H1 (cell line): ENCODE measurements around the gene DPEP3. TPM values are rescaled to one million over a fixed set of nuclear protein-coding genes. Genes with fewer than 3 reads are reported as not detected.

Experiments used
- CTCF ChIA-PET: fragments of 300-600 bp; sonication (Branson Sonifier 250); formaldehyde crosslinking; loops from one replicate; lab custom pipeline; 2021; ENCODE audit not compliant: partially characterized antibody; lab: Charles Lee
- POLR2A ChIA-PET: fragments of 300-600 bp; sonication (Branson Sonifier 250); formaldehyde crosslinking; loops from one replicate; lab custom pipeline; 2021; ENCODE audit warnings: inconsistent platforms; ENCODE audit not compliant: partially characterized antibody; lab: Charles Lee
- DNase-seq, 2 experiments: peaks; one replicate each; pipeline versions ENCODE4 v3.0.0 to v3.0.0-alpha.2; 2010 to 2022; ENCODE audit warnings: low spot score in 2 of 2, low read depth in 1 of 2, mixed read lengths in 1 of 2
- FAIRE-seq: peaks from 2 replicates; lab custom pipeline; 2011; peaks lifted over from hg19 to GRCh38; lab: Jason Lieb, UNC
- H2AFZ ChIP-seq: 2 replicates; pipeline ENCODE4 v1.8.1; 2012; ENCODE audit warnings: low read length, inconsistent platforms
- H2AK5ac ChIP-seq: 2 replicates; pipeline ENCODE4 v1.6.1; 2013; ENCODE audit warnings: low read depth, low read length
- H2BK120ac ChIP-seq: replicated peaks from 2 replicates; pipeline ENCODE3; 2013; ENCODE audit warnings: low read depth, low read length, inconsistent platforms
- H2BK12ac ChIP-seq: 2 replicates; pipeline ENCODE4 v1.6.1; 2013; ENCODE audit warnings: low read depth, low read length
- H2BK15ac ChIP-seq: 2 replicates; pipeline ENCODE4 v1.6.1; 2013; ENCODE audit warnings: low read length
- H2BK20ac ChIP-seq: 2 replicates; pipeline ENCODE4 v1.6.1; 2013; ENCODE audit warnings: low read length
- H2BK5ac ChIP-seq: 2 replicates; pipeline ENCODE4 v1.6.1; 2013; ENCODE audit warnings: low read depth, low read length
- H3K14ac ChIP-seq: 2 replicates; pipeline ENCODE4 v1.6.1; 2013; ENCODE audit warnings: inconsistent platforms; ENCODE audit not compliant: insufficient read length
- H3K18ac ChIP-seq: 2 replicates; pipeline ENCODE4 v1.6.1; 2013; ENCODE audit warnings: low read length; ENCODE audit errors: extremely low read depth
- H3K23ac ChIP-seq: 2 replicates; pipeline ENCODE4 v1.6.1; 2013; ENCODE audit warnings: inconsistent platforms; ENCODE audit not compliant: insufficient read length
- H3K23me2 ChIP-seq: 2 replicates; pipeline ENCODE4 v1.6.1; 2013; ENCODE audit warnings: low read depth, low read length
- H3K27ac ChIP-seq: 2 replicates; pipeline ENCODE4 v1.6.1; 2011; ENCODE audit warnings: low read depth, low read length, inconsistent platforms
- H3K27me3 ChIP-seq, 4 experiments: replicated peaks in 1 of 4; 1 replicate in 1 of 4; 2 replicates in 3 of 4; pipeline versions ENCODE4 v1.6.1 to v1.8.1; 2011 to 2013; ENCODE audit warnings: low read length in 3 of 4, mild to moderate bottlenecking in 3 of 4, inconsistent platforms in 2 of 4, mixed read lengths in 2 of 4, moderate library complexity in 1 of 4; ENCODE audit not compliant: control insufficient read depth in 3 of 4, insufficient read depth in 3 of 4; ENCODE audit errors: extremely low read depth in 1 of 4
- H3K36me3 ChIP-seq, 4 experiments: 2 replicates each; pipeline versions ENCODE4 v1.6.1 to v1.8.1; 2011 to 2013; ENCODE audit warnings: mild to moderate bottlenecking in 4 of 4, low read length in 3 of 4, moderate library complexity in 2 of 4, control low read depth in 1 of 4, inconsistent platforms in 1 of 4; ENCODE audit not compliant: insufficient read depth in 4 of 4, control insufficient read depth in 2 of 4
- H3K4ac ChIP-seq: replicated peaks from 2 replicates; pipeline ENCODE3; 2013; ENCODE audit warnings: low read length, low read depth, mixed read lengths, inconsistent platforms; ENCODE audit not compliant: insufficient read length
- H3K4me1 ChIP-seq, 4 experiments: replicated peaks in 1 of 4; 1 replicate in 1 of 4; 2 replicates in 3 of 4; pipeline versions ENCODE4 v1.6.1 to v1.8.1; 2011 to 2013; ENCODE audit warnings: low read length in 3 of 4, inconsistent platforms in 2 of 4, mixed read lengths in 1 of 4; ENCODE audit not compliant: insufficient read depth in 4 of 4, control insufficient read depth in 3 of 4
- H3K4me2 ChIP-seq, 2 experiments: 2 replicates each; pipeline versions ENCODE4 v1.6.1 to v1.8.1; 2011 to 2013; ENCODE audit warnings: low read depth in 2 of 2, low read length in 2 of 2, control low read depth in 1 of 2, inconsistent platforms in 1 of 2, mild to moderate bottlenecking in 1 of 2; ENCODE audit not compliant: insufficient read depth in 1 of 2
- H3K4me3 ChIP-seq, 4 experiments: fragments of 200-600, 300-600 bp in 1 of 4; sonication (generic), shearing (Covaris generic), sonication (Bioruptor Twin) in 1 of 4; 2 replicates each; pipeline versions ENCODE4 v1.5.1 to v1.8.1; 2011 to 2016; ENCODE audit warnings: low read length in 4 of 4, low read depth in 3 of 4, control low read depth in 2 of 4, inconsistent platforms in 2 of 4, mild to moderate bottlenecking in 2 of 4, mixed read lengths in 1 of 4, moderate library complexity in 1 of 4; ENCODE audit not compliant: insufficient read depth in 2 of 4; ENCODE audit errors: extremely low read depth in 1 of 4
- H3K56ac ChIP-seq: replicated peaks from 2 replicates; pipeline ENCODE3; 2013; ENCODE audit warnings: low read depth, mild to moderate bottlenecking, mixed read lengths, low read length, inconsistent platforms; ENCODE audit not compliant: insufficient read length
- H3K79me1 ChIP-seq: 2 replicates; pipeline ENCODE4 v1.6.1; 2013; ENCODE audit warnings: low read depth, low read length, control low read depth
- H3K79me2 ChIP-seq, 2 experiments: 2 replicates each; pipeline versions ENCODE4 v1.6.1 to v1.8.1; 2012 to 2013; ENCODE audit warnings: low read length in 2 of 2, mild to moderate bottlenecking in 2 of 2, inconsistent platforms in 1 of 2; ENCODE audit not compliant: insufficient read depth in 2 of 2, control insufficient read depth in 1 of 2
- H3K9ac ChIP-seq, 4 experiments: replicated peaks in 1 of 4; 1 replicate in 1 of 4; 2 replicates in 3 of 4; pipeline versions ENCODE4 v1.6.1 to v1.8.1; 2011 to 2013; ENCODE audit warnings: low read depth in 3 of 4, low read length in 3 of 4, control low read depth in 2 of 4, mild to moderate bottlenecking in 2 of 4, moderate library complexity in 2 of 4, inconsistent platforms in 1 of 4; ENCODE audit errors: extremely low read depth in 1 of 4
- H3K9me3 ChIP-seq, 2 experiments: 2 replicates each; pipeline versions ENCODE4 v1.6.1 to v1.8.1; 2012 to 2013; ENCODE audit warnings: mild to moderate bottlenecking in 2 of 2, moderate library complexity in 2 of 2, control low read depth in 1 of 2, inconsistent platforms in 1 of 2, low read depth in 1 of 2, low read length in 1 of 2, mixed read lengths in 1 of 2; ENCODE audit not compliant: insufficient read depth in 2 of 2
- H4K20me1 ChIP-seq, 2 experiments: replicated peaks in 1 of 2; 2 replicates each; pipeline versions ENCODE3 to v1.8.1; 2011 to 2013; ENCODE audit warnings: inconsistent platforms in 2 of 2, low read length in 2 of 2, mild to moderate bottlenecking in 1 of 2; ENCODE audit not compliant: insufficient read depth in 2 of 2, control insufficient read depth in 1 of 2
- H4K5ac ChIP-seq: 2 replicates; pipeline ENCODE4 v1.6.1; 2013; ENCODE audit warnings: low read length, low read depth, mixed read lengths, inconsistent platforms; ENCODE audit not compliant: insufficient read length
- H4K8ac ChIP-seq: 2 replicates; pipeline ENCODE4 v1.8.0; 2013; ENCODE audit warnings: mild to moderate bottlenecking, moderate library complexity, low read length, inconsistent platforms; ENCODE audit not compliant: insufficient read depth; ENCODE audit errors: extremely low read depth
- H4K91ac ChIP-seq: replicated peaks from 2 replicates; pipeline ENCODE3; 2013; ENCODE audit warnings: low read length, mixed read lengths, inconsistent platforms; ENCODE audit not compliant: insufficient read length
- JUND ChIP-seq: IDR thresholded peaks from 2 replicates; pipeline ENCODE4 v1.6.1; 2011; ENCODE audit warnings: mild to moderate bottlenecking, improper control_type of control experiment, low read length
- RBBP5 ChIP-seq: IDR thresholded peaks from 2 replicates; pipeline ENCODE4 v1.7.1; 2012; ENCODE audit warnings: low read depth, mild to moderate bottlenecking, inconsistent platforms, low read length, moderate library complexity, borderline replicate concordance
- WGBS, 2 experiments: shearing (Covaris generic) in 1 of 2; methylation state at CpG; one replicate each; pipeline versions ENCODE4 v1.1.6 to v1.1.7; 2013 to 2015; ENCODE audit warnings: low lambda C conversion rate in 2 of 2, mixed read lengths in 2 of 2, inconsistent platforms in 1 of 2, low coverage in 1 of 2, missing lambda C conversion rate in 1 of 2; ENCODE audit not compliant: insufficient replicate concordance in 2 of 2, insufficient coverage in 1 of 2, insufficient read length in 1 of 2; ENCODE audit errors: extremely low coverage in 1 of 2, missing lambda C conversion rate in 1 of 2; 5-methylcytosine and 5-hydroxymethylcytosine counted together
- polyA plus RNA-seq, 7 experiments: library from polyadenylated mRNA; depleted of rRNA in 3 of 7; stranded (reverse) in 5 of 7; unstranded in 2 of 7; fragments of >200 nt in 5 of 7; fragments of 200-250 nt in 2 of 7; gene quantifications; 1 replicate in 5 of 7; 2 replicates in 1 of 7; 4 replicates in 1 of 7; pipeline versions ENCODE4 v1.2.1 to v1.2.3, GENCODE V29; 2011 to 2013; ENCODE audit warnings: missing spikeins in 2 of 7, mixed read lengths in 2 of 7
- total RNA-seq: library from RNA; stranded (reverse); fragmentation: NEBNext Ultra II Directional; extraction: Animal tissue kit (Norgen Biotek cat#: 25700); gene quantifications from 2 replicates; pipeline ENCODE4 v1.2.1, GENCODE V29; 2021

The DPEP3 gene
- total and polyA plus RNA-seq, 2 of the 8 experiments (the other 6 are each of a cell fraction or from before 2014, with no cell fraction given), result 6.5 to 9.9 TPM

DNA sequence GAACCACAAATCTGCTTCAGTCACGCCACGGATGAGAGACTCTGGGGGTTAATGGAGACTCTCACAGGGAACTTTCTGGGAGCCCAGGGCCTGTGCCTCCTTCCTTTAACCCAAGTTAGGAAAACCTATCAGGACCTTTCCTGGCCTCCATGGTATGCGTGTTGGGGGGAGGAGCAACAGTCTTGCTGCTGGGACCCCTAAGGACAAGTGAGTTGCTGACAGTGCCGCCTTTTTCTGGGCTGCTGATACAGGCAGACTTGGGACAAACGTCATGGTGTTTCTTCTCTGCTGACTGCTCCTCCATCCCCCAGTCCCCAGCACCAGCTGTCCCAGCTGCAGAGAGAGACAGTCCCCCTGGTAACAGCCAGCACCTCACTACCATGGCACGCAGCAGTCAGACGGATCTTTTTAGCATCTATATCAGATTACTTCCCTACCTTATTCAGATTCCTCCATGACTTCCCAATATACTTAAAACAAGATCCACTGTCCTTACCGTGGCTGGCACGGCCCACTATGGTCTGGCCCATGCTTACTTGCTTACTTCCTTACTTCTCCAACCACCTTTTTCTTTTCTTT, 28.9 kb upstream of the DPEP3 start:
- no peak overlapping the region for H3K4ac ChIP-seq
- H2AK5ac ChIP-seq, result no peak overlapping the region
- no peak overlapping the region for H3K56ac ChIP-seq
- H3K14ac ChIP-seq, result no peak overlapping the region
- H3K79me1 ChIP-seq, result no peaks in the 10 kb centered on the region
- no peak overlapping the region for H4K8ac ChIP-seq
- no peaks in the 10 kb centered on the region for H3K23me2 ChIP-seq
- H3K4me3 ChIP-seq, result no peak overlapping the region
- H3K18ac ChIP-seq, result no peak overlapping the region
- no peaks in the 10 kb centered on the region for H4K20me1 ChIP-seq
- H3K27me3 ChIP-seq, result no peaks in the 10 kb centered on the region
- CTCF ChIA-PET, result interaction anchor here (1.5 to 1.7 kb wide), 3 partner anchors 15 to 31 kb away, joined by 3 to 4 read pairs (median 4); no protein-coding TSS in a partner anchor
- H3K23ac ChIP-seq, result no peak overlapping the region
- no peak overlapping the region for H2BK120ac ChIP-seq
- WGBS, 2 experiments, result 83% methylated on average over 9 of the region's 9 CpGs; no CpG with 5 or more reads in 1 of the 2 experiments
- DNase-seq, result no peak
- peak overlapping the region in 1 of 2 experiments; percentile 19; a peak in 2 of 4 replicates for H3K4me2 ChIP-seq
- no peaks in the 10 kb centered on the region for H3K79me2 ChIP-seq
- no peak overlapping the region for H3K27ac ChIP-seq
- 0 out of 2 replicates have a peak overlapping the region, but pooled peaks have one; percentile 39 for H2BK12ac ChIP-seq
- no peak for TF ChIP-seq JUND
- TF ChIP-seq RBBP5, result 0 out of 2 replicates have a peak, but pooled peaks have one; percentile 29
- TF ChIP-seq, all 59 proteins: peak for 1
- Histone ChIP-seq H3K36me3 (no peaks in the 10 kb centered on the region), H2BK20ac (no peak overlapping the region; the same call in 1 of the 2 replicates), H3K4me1 (peaks cover 0 to 6% (median 3%) of the 10 kb centered on the region in 4 experiments; a peak in 3 of 7 replicates), H2AFZ (peak overlapping the region; percentile 86), H4K91ac (no peak overlapping the region), H3K9ac (no peak overlapping the region), H4K5ac (no peak overlapping the region), H3K9me3 (no peaks in the 10 kb centered on the region), H2BK15ac (no peak overlapping the region), H2BK5ac (no peak overlapping the region)
- FAIRE-seq, result no peak
- POLR2A ChIA-PET, result interaction anchor here (1.6 to 2.2 kb wide), 2 partner anchors 11 to 13 kb away, joined by 5 to 11 read pairs; partner anchors contain the start of genes DDX28 and DUS2
